Body of pancreas (tissue), 4 donors: ENCODE results near the gene ATXN7. TPM values are rescaled to one million over a fixed set of nuclear protein-coding genes. Genes with fewer than 3 reads are reported as not detected.

Source experiments
- ATAC-seq: fragments of 150-250 bp; one replicate; pipeline ENCODE4 v1.9.1; 2016
- DNase-seq, 4 donors: peaks; one replicate each; pipeline ENCODE4 v3.0.0-alpha.2; 2019
- H3K27ac ChIP-seq, 4 donors: fragments of 200-600 bp; sonication (generic); 1 replicate in 3 of 4; 2 replicates in 1 of 4; pipeline versions ENCODE4 v1.5.1 to v1.6.1; 2016 to 2019; ENCODE audit warnings: mild to moderate bottlenecking in 1 of 4, mixed read lengths in 1 of 4, moderate library complexity in 1 of 4
- H3K27me3 ChIP-seq, 2 donors: fragments of 200-600 bp; sonication (generic); one replicate each; pipeline ENCODE4 v1.6.0; 2016; ENCODE audit warnings: mild to moderate bottlenecking in 1 of 2
- H3K36me3 ChIP-seq, 2 donors: fragments of 200-600 bp; sonication (generic); replicated peaks in 1 of 2; 2 replicates each; pipeline ENCODE4 v1.5.1; 2016; ENCODE audit warnings: low read depth in 2 of 2; ENCODE audit not compliant: insufficient read depth in 1 of 2
- H3K4me1 ChIP-seq: fragments of 200-600 bp; sonication (generic); one replicate; pipeline ENCODE4 v1.6.0; 2016
- H3K4me3 ChIP-seq, 2 donors: fragments of 200-600 bp; sonication (generic); 1 replicate in 1 of 2; 2 replicates in 1 of 2; pipeline ENCODE4 v1.5.1; 2016 to 2019
- H3K9me3 ChIP-seq, 3 donors: fragments of 200-600 bp; sonication (generic); 1 replicate in 2 of 3; 2 replicates in 1 of 3; pipeline ENCODE4 v1.5.1; 2016
- POLR2A ChIP-seq, 3 donors: fragments of 450-650 bp; IDR thresholded peaks; one replicate each; pipeline ENCODE4 v1.6.1; 2016; ENCODE audit warnings: antibody characterized with exemption in 3 of 3, mild to moderate bottlenecking in 2 of 3
- WGBS, 2 donors: methylation state at CpG; one replicate each; pipeline ENCODE4 v1.1.5; 2017; 5-methylcytosine and 5-hydroxymethylcytosine counted together
- intact Hi-C: fragments of 100-400 bp; cut with DNase I; formaldehyde crosslinking; loops from one replicate; pipeline ENCODE4 v1.15.1; 2023
- total RNA-seq, 2 donors: library from RNA; depleted of rRNA; stranded (reverse); fragments of >200 nt; gene quantifications; one replicate each; pipeline ENCODE4 v1.1.0, GENCODE V29; 2016
- TF ChIP-seq, protein P1 (sequence below), 7 experiments: fragments of 450-650 bp in 4 of 7; fragments of 200-600 bp in 3 of 7; sonication (generic) in 3 of 7; IDR thresholded peaks; one replicate each; pipeline ENCODE4 v1.5.1; 2016 to 2019; ENCODE audit warnings: antibody characterized with exemption in 7 of 7

ATXN7 gene
- total RNA-seq, 2 donors from 2014 or later = 36.3 to 43.8 TPM

- TF ChIP-seq POLR2A (IDR thresholded peaks at IDR 0.05) = no peak
- TF ChIP-seq, protein P1, sequence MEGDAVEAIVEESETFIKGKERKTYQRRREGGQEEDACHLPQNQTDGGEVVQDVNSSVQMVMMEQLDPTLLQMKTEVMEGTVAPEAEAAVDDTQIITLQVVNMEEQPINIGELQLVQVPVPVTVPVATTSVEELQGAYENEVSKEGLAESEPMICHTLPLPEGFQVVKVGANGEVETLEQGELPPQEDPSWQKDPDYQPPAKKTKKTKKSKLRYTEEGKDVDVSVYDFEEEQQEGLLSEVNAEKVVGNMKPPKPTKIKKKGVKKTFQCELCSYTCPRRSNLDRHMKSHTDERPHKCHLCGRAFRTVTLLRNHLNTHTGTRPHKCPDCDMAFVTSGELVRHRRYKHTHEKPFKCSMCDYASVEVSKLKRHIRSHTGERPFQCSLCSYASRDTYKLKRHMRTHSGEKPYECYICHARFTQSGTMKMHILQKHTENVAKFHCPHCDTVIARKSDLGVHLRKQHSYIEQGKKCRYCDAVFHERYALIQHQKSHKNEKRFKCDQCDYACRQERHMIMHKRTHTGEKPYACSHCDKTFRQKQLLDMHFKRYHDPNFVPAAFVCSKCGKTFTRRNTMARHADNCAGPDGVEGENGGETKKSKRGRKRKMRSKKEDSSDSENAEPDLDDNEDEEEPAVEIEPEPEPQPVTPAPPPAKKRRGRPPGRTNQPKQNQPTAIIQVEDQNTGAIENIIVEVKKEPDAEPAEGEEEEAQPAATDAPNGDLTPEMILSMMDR (IDR thresholded peaks at IDR 0.05) = no peak
- ATAC-seq (no peak), DNase-seq (no peak)
- no peak overlapping the region for H3K4me3 ChIP-seq
- H3K36me3 ChIP-seq = no peaks in the 10 kb centered on the region
- peak overlapping the region in 3 of 4 donors; percentile 37 to 91 (median 90) for H3K27ac ChIP-seq
- intact Hi-C loops = no loop called here
- H3K27me3 ChIP-seq = no peaks in the 10 kb centered on the region
- H3K9me3 ChIP-seq = no peaks in the 10 kb centered on the region
- H3K4me1 ChIP-seq = peaks cover 98% of the 10 kb centered on the region
Measured at GRCh38 chr3:63942528-63942927, 78.9 kb downstream of the ATXN7 start.

- H3K27me3 ChIP-seq = no peaks in the 10 kb centered on the region
- H3K4me3 ChIP-seq = no peak overlapping the region
- TF ChIP-seq, protein P1 (IDR thresholded peaks at IDR 0.05) = no peak
- no peak for TF ChIP-seq POLR2A (IDR thresholded peaks at IDR 0.05)
- H3K9me3 ChIP-seq = no peaks in the 10 kb centered on the region
- H3K36me3 ChIP-seq = no peaks in the 10 kb centered on the region
- DNase-seq (no peak), ATAC-seq (no peak)
- H3K4me1 ChIP-seq = peaks cover 98% of the 10 kb centered on the region
- H3K27ac ChIP-seq = peak overlapping the region; percentile 17 to 91 (median 78)
- intact Hi-C loops = no loop called here
Measured at GRCh38 chr3:63943678-63944077, 80.0 kb downstream of the ATXN7 start.

GRCh38 chr3:63945558-63946096 is 82.0 kb downstream of the ATXN7 start:
- DNase-seq (peak; percentile 69 to 88 (median 79)), ATAC-seq (peak; percentile 89)
- intact Hi-C loops = no loop called here
- H3K4me1 ChIP-seq = peaks cover 92% of the 10 kb centered on the region
- H3K27ac ChIP-seq = peak overlapping the region; percentile 80 to 91 (median 88)
- TF ChIP-seq POLR2A (IDR thresholded peaks at IDR 0.05) = peak in 2 of 3 donors; percentile 51 to 57
- TF ChIP-seq, protein P1 (IDR thresholded peaks at IDR 0.05) = no peak
- no peaks in the 10 kb centered on the region for H3K27me3 ChIP-seq
- WGBS, 2 donors = 8 to 25% methylated on average over 3 of the region's 3 CpGs
- no peaks in the 10 kb centered on the region for H3K9me3 ChIP-seq
- H3K4me3 ChIP-seq = no peak overlapping the region
- no peaks in the 10 kb centered on the region for H3K36me3 ChIP-seq

GRCh38 chr3:63946753-63947152 is 83.1 kb downstream of the ATXN7 start:
- DNase-seq = peak; percentile 66 to 83 (median 80)
- Histone ChIP-seq H3K4me1 (peaks cover 92% of the 10 kb centered on the region), H3K27ac (peak overlapping the region; percentile 64 to 91 (median 85)), H3K36me3 (no peaks in the 10 kb centered on the region), H3K4me3 (no peak overlapping the region), H3K27me3 (no peaks in the 10 kb centered on the region), H3K9me3 (no peaks in the 10 kb centered on the region)
- WGBS, 2 donors = 56 to 57% methylated on average over 2 of the region's 2 CpGs
- intact Hi-C loops = no loop called here
- TF ChIP-seq POLR2A (IDR thresholded peaks at IDR 0.05) = peak in 2 of 3 donors; percentile 8 to 29
- TF ChIP-seq, protein P1 (IDR thresholded peaks at IDR 0.05) = no peak
- peak; percentile 67 for ATAC-seq

DNA sequence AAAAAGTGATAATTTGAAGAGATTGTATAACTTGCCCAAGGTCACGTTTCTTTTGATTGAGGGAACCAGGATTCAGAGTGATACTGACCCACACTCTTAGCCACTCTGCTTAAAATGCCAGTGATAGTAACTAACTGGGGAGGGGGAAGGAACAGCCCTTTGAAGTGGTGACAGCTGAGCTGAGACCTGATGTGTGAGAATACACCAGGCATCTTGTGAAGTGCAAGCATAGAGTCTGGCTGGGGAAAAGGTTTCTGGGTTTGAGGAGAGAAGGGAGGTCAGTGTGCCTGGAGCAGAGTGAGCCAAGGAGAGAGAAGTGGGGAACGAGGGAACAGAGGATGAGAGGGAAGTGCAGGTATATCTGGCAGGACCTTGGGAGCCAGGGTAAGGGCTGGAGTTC is 83.9 kb downstream of the ATXN7 start:
- 28 to 35% methylated on average over 2 of the region's 2 CpGs for WGBS, 2 donors
- intact Hi-C loops = no loop called here
- no peaks in the 10 kb centered on the region for H3K27me3 ChIP-seq
- no peaks in the 10 kb centered on the region for H3K9me3 ChIP-seq
- ATAC-seq (no peak), DNase-seq (no peak)
- no peaks in the 10 kb centered on the region for H3K36me3 ChIP-seq
- TF ChIP-seq, protein P1 (IDR thresholded peaks at IDR 0.05) = no peak
- no peak for TF ChIP-seq POLR2A (IDR thresholded peaks at IDR 0.05)
- H3K4me3 ChIP-seq = no peak overlapping the region
- H3K4me1 ChIP-seq = peaks cover 91% of the 10 kb centered on the region
- peak overlapping the region; percentile 64 to 91 (median 85) for H3K27ac ChIP-seq
